PFSK-1 (cell line): ENCODE measurements around the gene MDGA2.

Experiments
- FOXP2 ChIP-seq: optimal IDR thresholded peaks from 2 replicates; pipeline ENCODE3; 2011; ENCODE audit warnings: borderline replicate concordance, control low read depth, inconsistent platforms; ENCODE audit not compliant: insufficient read depth; ENCODE audit errors: extremely low read length, extremely low read depth
- POLR2AphosphoS5 ChIP-seq: IDR thresholded peaks from 2 replicates; pipeline ENCODE4 v1.6.1; 2012; ENCODE audit warnings: low read depth, mild to moderate bottlenecking, control low read depth, low read length, moderate library complexity
- SIN3A ChIP-seq: IDR thresholded peaks from 2 replicates; pipeline ENCODE4 v1.6.1; 2012; ENCODE audit warnings: mild to moderate bottlenecking, low read length, moderate library complexity, borderline replicate concordance; ENCODE audit not compliant: insufficient read depth
- TAF1 ChIP-seq: IDR thresholded peaks from 2 replicates; pipeline ENCODE4 v1.6.1; 2012; ENCODE audit warnings: low read length, control low read depth, borderline replicate concordance; ENCODE audit not compliant: insufficient read depth
- TF ChIP-seq, protein P1 (sequence below), 2 experiments: IDR thresholded peaks; 2 replicates each; pipeline versions ENCODE4 v1.6.1 to v1.8.0; 2011 to 2012; ENCODE audit warnings: low read depth in 2 of 2, low read length in 2 of 2, control low read depth in 1 of 2, inconsistent platforms in 1 of 2, mild to moderate bottlenecking in 1 of 2, moderate library complexity in 1 of 2; ENCODE audit not compliant: insufficient read depth in 1 of 2

MDGA2 gene

GRCh38 chr14:47705683-47706082 is 30.3 kb upstream of the MDGA2 start:
- TF ChIP-seq, protein P1, sequence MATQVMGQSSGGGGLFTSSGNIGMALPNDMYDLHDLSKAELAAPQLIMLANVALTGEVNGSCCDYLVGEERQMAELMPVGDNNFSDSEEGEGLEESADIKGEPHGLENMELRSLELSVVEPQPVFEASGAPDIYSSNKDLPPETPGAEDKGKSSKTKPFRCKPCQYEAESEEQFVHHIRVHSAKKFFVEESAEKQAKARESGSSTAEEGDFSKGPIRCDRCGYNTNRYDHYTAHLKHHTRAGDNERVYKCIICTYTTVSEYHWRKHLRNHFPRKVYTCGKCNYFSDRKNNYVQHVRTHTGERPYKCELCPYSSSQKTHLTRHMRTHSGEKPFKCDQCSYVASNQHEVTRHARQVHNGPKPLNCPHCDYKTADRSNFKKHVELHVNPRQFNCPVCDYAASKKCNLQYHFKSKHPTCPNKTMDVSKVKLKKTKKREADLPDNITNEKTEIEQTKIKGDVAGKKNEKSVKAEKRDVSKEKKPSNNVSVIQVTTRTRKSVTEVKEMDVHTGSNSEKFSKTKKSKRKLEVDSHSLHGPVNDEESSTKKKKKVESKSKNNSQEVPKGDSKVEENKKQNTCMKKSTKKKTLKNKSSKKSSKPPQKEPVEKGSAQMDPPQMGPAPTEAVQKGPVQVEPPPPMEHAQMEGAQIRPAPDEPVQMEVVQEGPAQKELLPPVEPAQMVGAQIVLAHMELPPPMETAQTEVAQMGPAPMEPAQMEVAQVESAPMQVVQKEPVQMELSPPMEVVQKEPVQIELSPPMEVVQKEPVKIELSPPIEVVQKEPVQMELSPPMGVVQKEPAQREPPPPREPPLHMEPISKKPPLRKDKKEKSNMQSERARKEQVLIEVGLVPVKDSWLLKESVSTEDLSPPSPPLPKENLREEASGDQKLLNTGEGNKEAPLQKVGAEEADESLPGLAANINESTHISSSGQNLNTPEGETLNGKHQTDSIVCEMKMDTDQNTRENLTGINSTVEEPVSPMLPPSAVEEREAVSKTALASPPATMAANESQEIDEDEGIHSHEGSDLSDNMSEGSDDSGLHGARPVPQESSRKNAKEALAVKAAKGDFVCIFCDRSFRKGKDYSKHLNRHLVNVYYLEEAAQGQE (IDR thresholded peaks at IDR 0.05; ENCODE audit: insufficient read depth in 1 of 2, low read depth in 2 of 2, low read length in 2 of 2), result no peak
- TF ChIP-seq TAF1 (no peak), FOXP2 (no peak), SIN3A (no peak), POLR2AphosphoS5 (no peak)

GRCh38 chr14:47691829-47692228 is 16.4 kb upstream of the MDGA2 start:
- TF ChIP-seq POLR2AphosphoS5, result no peak
- TF ChIP-seq SIN3A, result no peak
- TF ChIP-seq FOXP2, result no peak
- no peak for TF ChIP-seq TAF1
- TF ChIP-seq, protein P1 (IDR thresholded peaks at IDR 0.05; ENCODE audit: insufficient read depth in 1 of 2, low read depth in 2 of 2, low read length in 2 of 2), result no peak

- TF ChIP-seq, protein P1 (IDR thresholded peaks at IDR 0.05; ENCODE audit: insufficient read depth in 1 of 2, low read depth in 2 of 2, low read length in 2 of 2), result no peak
- TF ChIP-seq SIN3A (no peak), TAF1 (no peak), FOXP2 (no peak), POLR2AphosphoS5 (no peak)
These were observed 3.6 kb upstream of the MDGA2 start for GRCh38 chr14:47678993-47679392.

- TF ChIP-seq FOXP2 (no peak), TAF1 (no peak), SIN3A (no peak)
- TF ChIP-seq, protein P1 (IDR thresholded peaks at IDR 0.05; ENCODE audit: insufficient read depth in 1 of 2, low read depth in 2 of 2, low read length in 2 of 2), result no peak
These were observed 2.8 kb upstream of the MDGA2 start for GRCh38 chr14:47678157-47678556.

- TF ChIP-seq, protein P1 (IDR thresholded peaks at IDR 0.05; ENCODE audit: insufficient read depth in 1 of 2, low read depth in 2 of 2, low read length in 2 of 2), result no peak
- TF ChIP-seq SIN3A (no peak), FOXP2 (no peak), TAF1 (no peak), POLR2AphosphoS5 (no peak)
These were observed 861 bp upstream of the MDGA2 start for GRCh38 chr14:47676315-47676617.
